ENCODE results near the gene PRUNE2. TPM values are rescaled to one million over a fixed set of nuclear protein-coding genes. Genes with fewer than 3 reads are reported as not detected.

The PRUNE2 gene
- total and polyA plus RNA-seq, 5 experiments from 2014 or later = not detected

DNA sequence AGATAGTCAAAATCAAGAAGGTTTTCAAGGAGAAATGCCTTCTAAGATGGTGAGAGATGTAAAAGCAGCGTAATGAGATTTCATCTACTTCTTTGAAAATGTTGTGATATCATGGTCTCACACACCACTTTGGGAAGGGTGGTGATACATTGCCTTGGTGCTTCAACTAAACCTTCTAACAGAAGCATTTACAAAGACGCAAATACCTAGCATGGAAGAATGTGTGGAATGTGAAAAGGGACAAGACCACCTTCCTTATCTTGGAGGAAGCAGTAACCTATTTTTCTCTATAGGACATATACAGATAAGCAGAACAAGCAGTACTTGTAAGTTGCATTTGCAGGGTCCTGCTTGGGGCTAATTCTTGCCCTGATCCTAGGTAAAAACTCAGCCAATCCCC is 102.8 kb downstream of the PRUNE2 start:
- ATAC-seq = no peak
- peaks cover 0 to 6% (median 2%) of the 10 kb centered on the region in 5 donors for H3K27me3 Mint-ChIP-seq
- H3K4me1 Mint-ChIP-seq = peaks cover 0 to 4% (median 0%) of the 10 kb centered on the region in 4 donors
- H3K9me3 Mint-ChIP-seq = no peaks in the 10 kb centered on the region
- H3K27ac Mint-ChIP-seq = no peak overlapping the region
- H3K36me3 Mint-ChIP-seq = no peaks in the 10 kb centered on the region
- H3K4me3 Mint-ChIP-seq = no peak overlapping the region
- no peak for DNase-seq
- POLR2A ChIA-PET = no interaction called here

DNA sequence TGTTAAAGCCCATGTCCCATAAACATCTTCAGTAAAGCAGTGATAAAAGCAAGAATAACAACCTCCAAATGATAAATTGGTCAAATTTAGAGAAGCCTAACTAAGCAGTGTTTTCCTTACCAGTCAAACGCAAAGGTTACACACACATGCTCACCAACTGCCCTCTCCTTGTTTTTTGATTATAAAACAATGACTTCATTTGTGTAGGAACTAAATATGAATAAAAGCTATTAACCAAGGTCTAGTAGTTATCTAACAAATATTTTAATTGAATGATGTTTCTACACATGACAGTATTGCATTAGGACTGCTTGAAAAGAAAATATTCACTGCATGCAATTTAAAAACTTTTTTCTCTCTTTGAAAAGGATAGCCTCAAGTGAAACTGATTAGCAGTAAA is 105.0 kb downstream of the PRUNE2 start:
- H3K9me3 Mint-ChIP-seq = no peaks in the 10 kb centered on the region
- H3K27ac Mint-ChIP-seq = no peak overlapping the region
- H3K36me3 Mint-ChIP-seq = no peaks in the 10 kb centered on the region
- no peak overlapping the region for H3K4me3 Mint-ChIP-seq
- POLR2A ChIA-PET = no interaction called here
- no peak for DNase-seq
- peaks cover 0 to 4% (median 0%) of the 10 kb centered on the region in 4 donors for H3K4me1 Mint-ChIP-seq
- ATAC-seq = no peak
- H3K27me3 Mint-ChIP-seq = peaks cover 0 to 10% (median 2%) of the 10 kb centered on the region in 5 donors

GRCh38 chr9:76799473-76799872 is 106.4 kb downstream of the PRUNE2 start:
- no peaks in the 10 kb centered on the region for H3K9me3 Mint-ChIP-seq

DNA sequence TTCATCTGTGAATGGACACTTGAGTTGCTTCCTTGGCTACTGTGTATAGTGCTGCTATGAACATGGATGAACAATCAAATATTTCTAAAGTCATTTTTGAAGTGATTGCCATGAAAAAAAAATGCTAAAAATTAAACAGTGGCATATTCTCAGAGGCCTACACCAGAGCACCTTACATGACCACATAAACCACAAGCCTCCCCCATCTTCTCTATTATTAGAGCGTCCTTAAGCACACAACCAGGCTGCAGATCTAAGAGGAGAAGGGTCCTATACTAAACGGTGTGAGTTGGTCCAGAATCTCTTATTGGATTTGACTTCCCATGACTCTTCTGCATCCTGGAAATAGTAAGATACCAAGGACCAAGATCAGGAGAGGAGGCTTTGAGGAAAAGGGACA is 107.4 kb downstream of the PRUNE2 start:
- Mint-ChIP-seq H3K9me3 (no peaks in the 10 kb centered on the region), H3K27me3 (peaks cover 0 to 4% (median 2%) of the 10 kb centered on the region in 5 donors), H3K27ac (no peak overlapping the region), H3K4me1 (peaks cover 0 to 4% (median 0%) of the 10 kb centered on the region in 4 donors), H3K36me3 (no peaks in the 10 kb centered on the region), H3K4me3 (no peak overlapping the region)
- ATAC-seq (no peak), DNase-seq (no peak)
- POLR2A ChIA-PET = no interaction called here

More at GRCh38 chr9:76799473-76799872, 106.4 kb downstream of the PRUNE2 start:
- Mint-ChIP-seq H3K27me3 (peaks cover 0 to 7% (median 2%) of the 10 kb centered on the region in 5 donors), H3K36me3 (no peaks in the 10 kb centered on the region), H3K4me3 (no peak overlapping the region), H3K4me1 (peaks cover 0 to 4% (median 0%) of the 10 kb centered on the region in 4 donors), H3K27ac (no peak overlapping the region)
- ATAC-seq (no peak), DNase-seq (no peak)
- POLR2A ChIA-PET = no interaction called here

GRCh38 chr9:76796296-76796695 is 109.6 kb downstream of the PRUNE2 start:
- Mint-ChIP-seq H3K27me3 (peaks cover 0 to 4% (median 1%) of the 10 kb centered on the region in 5 donors), H3K9me3 (peaks cover 0 to 2% (median 0%) of the 10 kb centered on the region in 9 donors), H3K4me3 (no peak overlapping the region), H3K4me1 (peaks cover 0 to 4% (median 0%) of the 10 kb centered on the region in 4 donors), H3K27ac (peak overlapping the region in 1 of 10 donors; percentile 12), H3K36me3 (no peaks in the 10 kb centered on the region)
- ATAC-seq (no peak), DNase-seq (no peak)
- POLR2A ChIA-PET = no interaction called here

GRCh38 chr9:76793784-76794431 is 112.0 kb downstream of the PRUNE2 start:
- POLR2A ChIA-PET = no interaction called here
- Mint-ChIP-seq H3K4me3 (no peak overlapping the region), H3K9me3 (peaks cover 0 to 2% (median 0%) of the 10 kb centered on the region in 9 donors), H3K27ac (no peak overlapping the region), H3K36me3 (no peaks in the 10 kb centered on the region), H3K4me1 (peaks cover 0 to 4% (median 0%) of the 10 kb centered on the region in 4 donors), H3K27me3 (peaks cover 0 to 8% (median 3%) of the 10 kb centered on the region in 5 donors)
- DNase-seq (no peak), ATAC-seq (no peak)

- H3K27me3 Mint-ChIP-seq = peaks cover 4 to 10% (median 6%) of the 10 kb centered on the region in 5 donors
- H3K27ac Mint-ChIP-seq = no peak overlapping the region
- no peaks in the 10 kb centered on the region for H3K36me3 Mint-ChIP-seq
- DNase-seq (no peak), ATAC-seq (no peak)
- POLR2A ChIA-PET = no interaction called here
- no peak overlapping the region for H3K4me3 Mint-ChIP-seq
- peaks cover 0 to 2% (median 0%) of the 10 kb centered on the region in 9 donors for H3K9me3 Mint-ChIP-seq
- no peaks in the 10 kb centered on the region for H3K4me1 Mint-ChIP-seq
Measured at GRCh38 chr9:76789840-76790239, 116.1 kb downstream of the PRUNE2 start.

DNA sequence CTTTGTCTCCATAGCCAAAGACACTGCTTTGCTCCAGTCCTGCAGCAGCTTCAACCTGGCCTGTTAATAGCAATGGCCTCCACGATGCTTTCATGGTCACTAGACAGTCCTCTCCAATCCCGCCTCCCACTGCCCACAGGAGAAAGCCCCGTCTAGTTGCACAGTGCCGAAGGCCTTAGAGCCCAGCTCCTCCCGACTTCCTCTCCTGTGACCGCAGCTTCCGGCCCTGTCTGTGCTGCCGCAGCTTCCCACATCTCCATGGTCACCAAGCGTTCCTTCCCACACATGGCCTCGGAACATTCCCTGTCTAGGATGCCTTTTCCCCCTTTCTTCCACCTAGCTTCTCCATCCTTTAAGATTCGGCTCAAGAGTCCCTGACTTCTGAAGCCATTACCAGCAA is 118.2 kb downstream of the PRUNE2 start:
- POLR2A ChIA-PET = no interaction called here
- Mint-ChIP-seq H3K4me3 (no peak overlapping the region), H3K4me1 (no peaks in the 10 kb centered on the region), H3K27me3 (peaks cover 3 to 10% (median 8%) of the 10 kb centered on the region in 5 donors), H3K9me3 (peaks cover 0 to 2% (median 0%) of the 10 kb centered on the region in 9 donors), H3K27ac (no peak overlapping the region), H3K36me3 (no peaks in the 10 kb centered on the region)
- DNase-seq (no peak), ATAC-seq (no peak)

DNA sequence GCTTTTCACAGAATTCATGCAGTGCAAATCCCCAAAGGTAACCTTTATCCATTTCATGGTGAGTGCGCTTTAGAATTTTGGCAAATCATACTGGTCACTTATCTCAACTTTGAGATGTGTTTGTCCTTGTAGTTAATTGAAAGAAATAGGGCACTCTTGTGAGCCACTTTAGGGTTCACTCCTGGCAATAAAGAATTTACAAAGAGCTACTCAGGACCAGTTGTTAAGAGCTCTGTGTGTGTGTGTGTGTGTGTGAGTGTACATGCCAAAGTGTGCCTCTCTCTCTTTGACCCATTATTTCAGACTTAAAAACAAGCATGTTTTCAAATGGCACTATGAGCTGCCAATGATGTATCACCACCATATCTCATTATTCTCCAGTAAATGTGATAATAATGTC is 120.4 kb downstream of the PRUNE2 start:
- POLR2A ChIA-PET = interaction anchor here (0.6 kb wide), 1 partner anchor 21 kb away, joined by 4 read pairs; no protein-coding TSS in a partner anchor
- Mint-ChIP-seq H3K27ac (no peak overlapping the region), H3K36me3 (no peaks in the 10 kb centered on the region), H3K9me3 (peaks cover 0 to 1% (median 0%) of the 10 kb centered on the region in 9 donors), H3K4me1 (no peaks in the 10 kb centered on the region), H3K4me3 (no peak overlapping the region), H3K27me3 (peaks cover 3 to 12% (median 9%) of the 10 kb centered on the region in 5 donors)
- ATAC-seq (no peak), DNase-seq (no peak)

DNA sequence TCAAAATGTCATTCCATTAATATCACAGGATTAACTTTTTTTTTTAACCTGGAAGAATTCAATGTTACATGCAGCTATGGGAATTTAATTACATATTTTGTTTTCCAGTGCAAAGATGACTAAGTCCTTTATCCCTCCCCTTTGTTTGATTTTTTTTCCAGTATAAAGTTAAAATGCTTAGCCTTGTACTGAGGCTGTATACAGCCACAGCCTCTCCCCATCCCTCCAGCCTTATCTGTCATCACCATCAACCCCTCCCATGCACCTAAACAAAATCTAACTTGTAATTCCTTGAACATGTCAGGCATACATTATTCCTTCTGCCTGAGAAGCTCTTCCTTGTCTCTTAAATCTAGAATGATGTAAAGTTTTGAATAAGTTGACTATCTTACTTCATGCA is 121.0 kb downstream of the PRUNE2 start:
- Mint-ChIP-seq H3K36me3 (no peaks in the 10 kb centered on the region), H3K9me3 (peaks cover 0 to 1% (median 0%) of the 10 kb centered on the region in 9 donors), H3K4me3 (no peak overlapping the region), H3K27ac (no peak overlapping the region), H3K4me1 (no peaks in the 10 kb centered on the region), H3K27me3 (peaks cover 2 to 12% (median 9%) of the 10 kb centered on the region in 5 donors)
- DNase-seq (no peak), ATAC-seq (no peak)
- POLR2A ChIA-PET = no interaction called here

- no peak overlapping the region for H3K4me3 Mint-ChIP-seq
- H3K4me1 Mint-ChIP-seq = peaks cover 0 to 3% (median 0%) of the 10 kb centered on the region in 4 donors
- DNase-seq = no peak
- H3K36me3 Mint-ChIP-seq = no peaks in the 10 kb centered on the region
- POLR2A ChIA-PET = no interaction called here
- H3K9me3 Mint-ChIP-seq = no peaks in the 10 kb centered on the region
- peaks cover 0 to 7% (median 5%) of the 10 kb centered on the region in 5 donors for H3K27me3 Mint-ChIP-seq
- no peak overlapping the region for H3K27ac Mint-ChIP-seq
- ATAC-seq = no peak
Measured at GRCh38 chr9:76772686-76773445, 133.0 kb downstream of the PRUNE2 start.

- Mint-ChIP-seq H3K36me3 (no peaks in the 10 kb centered on the region), H3K4me3 (no peak overlapping the region), H3K4me1 (peaks cover 0 to 3% (median under 1%) of the 10 kb centered on the region in 4 donors), H3K27ac (no peak overlapping the region), H3K27me3 (peaks cover 3 to 20% (median 8%) of the 10 kb centered on the region in 5 donors), H3K9me3 (no peaks in the 10 kb centered on the region)
- POLR2A ChIA-PET = no interaction called here
- ATAC-seq (no peak), DNase-seq (no peak)
Measured at GRCh38 chr9:76766126-76766525, 139.8 kb downstream of the PRUNE2 start.

- ATAC-seq (no peak), DNase-seq (no peak)
- H3K27ac Mint-ChIP-seq = no peak within 1 kb of the TSS
- no peak within 1 kb of the TSS for H3K4me3 Mint-ChIP-seq
- H3K36me3 Mint-ChIP-seq = no peaks in the 10 kb centered on the region
- H3K4me1 Mint-ChIP-seq = peaks cover 0 to 18% (median 0%) of the 10 kb centered on the region in 4 donors
- H3K27me3 Mint-ChIP-seq = peaks cover 4 to 22% (median 11%) of the 10 kb centered on the region in 5 donors
- POLR2A ChIA-PET = no interaction called here
- H3K9me3 Mint-ChIP-seq = no peaks in the 10 kb centered on the region
Measured at GRCh38 chr9:76764138-76764537, 141.8 kb downstream of the PRUNE2 start, which contains the start of gene PCA3. Gene PCA3, plus strand, starts transcription at chr9:76764438.

Data from naive thymus-derived CD8-positive, alpha-beta T cell (primary cell).